Pancreas (tissue), 10 donors: ENCODE data around the gene STK10. TPM values are rescaled to one million over a fixed set of nuclear protein-coding genes. Genes with fewer than 3 reads are reported as not detected.

Experiments used
- ATAC-seq, 4 donors: fragments of 200-7000 bp; cut with Tn5 transposase; one replicate each; pipeline versions ENCODE4 v1.8.0 to v1.9.1; 2020; ENCODE audit warnings: mild to moderate bottlenecking in 4 of 4, moderate library complexity in 4 of 4
- DNase-seq, 6 donors: peaks; one replicate each; pipeline ENCODE4 v3.0.0-alpha.2; 2020
- FAIRE-seq: peaks from 2 replicates; lab custom pipeline; 2012; peaks lifted over from hg19 to GRCh38; lab: Jason Lieb, UNC
- H3K27ac ChIP-seq, 4 donors: fragments of 200-600 bp; sonication (generic); 1 replicate in 3 of 4; 2 replicates in 1 of 4; pipeline versions ENCODE4 v1.5.0 to v1.8.0; 2020
- H3K27me3 ChIP-seq, 4 donors: fragments of 200-600 bp; one replicate each; pipeline ENCODE4 v1.8.0; 2021
- H3K36me3 ChIP-seq, 3 donors: fragments of 200-600 bp; sonication (generic) in 1 of 3; one replicate each; pipeline versions ENCODE4 v1.5.0 to v1.8.0; 2020 to 2021
- H3K4me1 ChIP-seq, 3 donors: fragments of 200-600 bp; one replicate each; pipeline ENCODE4 v1.8.0; 2021
- H3K4me3 ChIP-seq, 4 donors: fragments of 200-600 bp; sonication (generic) in 2 of 4; one replicate each; pipeline versions ENCODE4 v1.5.0 to v1.8.0; 2020 to 2021
- H3K9me3 ChIP-seq, 4 donors: fragments of 200-600 bp; one replicate each; pipeline ENCODE4 v1.8.0; 2021
- WGBS, 2 donors: extraction: QIAGEN DNeasy Blood & Tissue Kit; methylation state at CpG; one replicate each; pipeline ENCODE4 v1.1.7; 2013; 5-methylcytosine and 5-hydroxymethylcytosine counted together
- intact Hi-C, 3 donors: fragments of 100-400 bp; cut with DNase I; formaldehyde crosslinking; loops; one replicate each; pipeline versions ENCODE4 v1.11.1 to v1.14.2; 2022
- polyA plus RNA-seq, 2 donors: library from polyadenylated mRNA; stranded (reverse); fragments of 200-250 nt; gene quantifications; one replicate each; pipeline ENCODE4 v1.2.3, GENCODE V29; 2013
- total RNA-seq, 6 donors: library from RNA; stranded (reverse); fragmentation: NEBNext Ultra II Directional in 4 of 6; extraction: Animal tissue kit (Norgen Biotek cat#: 25700) in 4 of 6; gene quantifications; one replicate each; pipeline versions ENCODE4 v1.2.1 to v1.2.4, GENCODE V29; 2021 to 2023
- TF ChIP-seq, protein P1 (sequence below), 4 donors: fragments of 200-600 bp; sonication (generic) in 3 of 4; IDR thresholded peaks; one replicate each; pipeline versions ENCODE4 v1.5.0 to v1.8.0; 2021; ENCODE audit warnings: antibody characterized with exemption in 4 of 4
- donor health status: healthy with polysubstance abuse.
- donor health status: DM: no; HTN: no; CAD: no; lungs with moderate emphysema.
- donor health status: DM: no; HTN: no; CAD: no.
- donor health status: control.
- donor health status: control.
- donor health status: Bipolar disorder and iron deficiency.
- donor health status: DM: yes; HTN: yes; CAD: no.
- donor health status: DM: no; HTN: no; CAD: no.
- donor health status: DM: no; HTN: no; CAD: no.
- donor health status: DM: yes; HTN: yes; CAD: no.

STK10 gene
- total and polyA plus RNA-seq, 8 donors: 4.1 to 16.3 (median 7.3) TPM

DNA sequence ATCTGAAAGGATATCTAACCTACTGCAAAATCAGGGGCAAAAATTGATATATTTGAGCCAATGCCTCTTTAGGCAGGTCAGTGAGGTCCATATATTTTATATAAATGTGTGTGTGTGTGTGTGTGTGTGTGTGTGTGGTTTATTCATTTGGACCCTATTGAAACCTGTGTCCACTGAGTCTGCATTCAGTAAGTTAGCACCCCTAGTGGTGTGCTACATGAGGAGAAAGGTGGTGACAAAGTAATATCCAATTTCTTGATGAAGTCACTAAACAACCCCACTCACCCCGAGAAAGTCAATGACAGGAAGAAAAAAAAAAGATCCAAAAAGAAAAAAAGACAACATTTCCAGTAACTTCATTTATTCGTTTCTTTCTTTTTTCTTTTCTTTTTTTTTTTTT is 185.7 kb downstream of the STK10 start:
- TF ChIP-seq, protein P1, sequence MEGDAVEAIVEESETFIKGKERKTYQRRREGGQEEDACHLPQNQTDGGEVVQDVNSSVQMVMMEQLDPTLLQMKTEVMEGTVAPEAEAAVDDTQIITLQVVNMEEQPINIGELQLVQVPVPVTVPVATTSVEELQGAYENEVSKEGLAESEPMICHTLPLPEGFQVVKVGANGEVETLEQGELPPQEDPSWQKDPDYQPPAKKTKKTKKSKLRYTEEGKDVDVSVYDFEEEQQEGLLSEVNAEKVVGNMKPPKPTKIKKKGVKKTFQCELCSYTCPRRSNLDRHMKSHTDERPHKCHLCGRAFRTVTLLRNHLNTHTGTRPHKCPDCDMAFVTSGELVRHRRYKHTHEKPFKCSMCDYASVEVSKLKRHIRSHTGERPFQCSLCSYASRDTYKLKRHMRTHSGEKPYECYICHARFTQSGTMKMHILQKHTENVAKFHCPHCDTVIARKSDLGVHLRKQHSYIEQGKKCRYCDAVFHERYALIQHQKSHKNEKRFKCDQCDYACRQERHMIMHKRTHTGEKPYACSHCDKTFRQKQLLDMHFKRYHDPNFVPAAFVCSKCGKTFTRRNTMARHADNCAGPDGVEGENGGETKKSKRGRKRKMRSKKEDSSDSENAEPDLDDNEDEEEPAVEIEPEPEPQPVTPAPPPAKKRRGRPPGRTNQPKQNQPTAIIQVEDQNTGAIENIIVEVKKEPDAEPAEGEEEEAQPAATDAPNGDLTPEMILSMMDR (IDR thresholded peaks at IDR 0.05): peak in 1 of 4 donors; percentile 14
- H3K9me3 ChIP-seq: no peaks in the 10 kb centered on the region
- intact Hi-C loops: loop anchor here in 1 of 3 donors (10.0 kb wide), 1 partner anchor 48 kb away; no protein-coding TSS in a partner anchor
- no peak for DNase-seq
- FAIRE-seq: no peak
- peak overlapping the region in 2 of 4 donors; percentile 96 to 97 for H3K27ac ChIP-seq
- WGBS, 2 donors: 17 to 25% methylated on average over 2 of the region's 2 CpGs
- H3K36me3 ChIP-seq: no peaks in the 10 kb centered on the region
- ATAC-seq: no peak
- no peak overlapping the region for H3K4me3 ChIP-seq
- peaks cover 50 to 62% (median 51%) of the 10 kb centered on the region in 3 donors for H3K4me1 ChIP-seq
- no peaks in the 10 kb centered on the region for H3K27me3 ChIP-seq

DNA sequence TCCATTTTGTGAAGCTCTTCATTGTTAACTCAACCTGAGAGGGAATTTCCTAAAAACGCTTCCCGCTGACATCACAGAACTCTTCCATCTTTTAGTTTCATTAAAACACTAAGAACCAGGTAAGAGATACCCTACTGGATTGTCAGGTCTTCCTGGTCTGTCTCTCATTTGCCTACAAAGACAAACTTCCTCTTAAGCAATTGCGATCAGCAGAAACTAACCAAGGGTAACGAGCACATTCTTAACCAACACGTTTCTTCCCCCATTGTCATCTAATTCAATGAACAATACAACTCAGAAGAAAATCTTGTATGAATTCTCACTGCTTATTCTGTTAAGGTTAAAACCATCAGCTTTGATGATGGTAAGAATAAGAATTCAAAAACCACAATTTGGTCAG is 188.1 kb downstream of the STK10 start:
- Histone ChIP-seq H3K4me1 (peaks cover 59 to 74% (median 65%) of the 10 kb centered on the region in 3 donors), H3K36me3 (no peaks in the 10 kb centered on the region), H3K27ac (peak overlapping the region in 2 of 4 donors; percentile 13 to 96), H3K4me3 (no peak overlapping the region), H3K27me3 (no peaks in the 10 kb centered on the region), H3K9me3 (no peaks in the 10 kb centered on the region)
- no peak for ATAC-seq
- DNase-seq: no peak
- intact Hi-C loops: loop anchor here in 1 of 3 donors (10.0 kb wide), 1 partner anchor 45 kb away; no protein-coding TSS in a partner anchor
- 72 to 79% methylated on average over 5 of the region's 5 CpGs for WGBS, 2 donors
- FAIRE-seq: no peak
- TF ChIP-seq, protein P1 (IDR thresholded peaks at IDR 0.05): no peak

DNA sequence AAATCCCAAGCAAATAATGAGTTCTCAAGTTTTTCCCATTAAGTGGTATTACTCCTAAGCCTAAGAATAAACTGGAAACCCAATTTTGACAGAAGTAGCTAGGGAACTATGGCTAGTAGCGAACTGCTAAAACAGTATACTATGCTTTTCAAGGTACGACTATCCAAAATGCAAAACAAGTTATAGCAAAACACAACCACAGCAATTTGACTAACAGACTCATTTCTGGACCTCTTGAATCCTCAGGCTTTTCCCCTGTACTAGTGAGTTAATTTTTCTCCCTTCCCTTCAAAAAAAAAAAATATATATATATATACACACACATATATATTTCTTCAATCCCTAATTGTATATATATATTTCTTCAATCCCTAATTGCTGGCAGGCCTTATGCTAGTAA is 188.9 kb downstream of the STK10 start:
- Histone ChIP-seq H3K9me3 (no peaks in the 10 kb centered on the region), H3K4me1 (peaks cover 56 to 68% (median 61%) of the 10 kb centered on the region in 3 donors), H3K4me3 (no peak overlapping the region), H3K36me3 (no peaks in the 10 kb centered on the region), H3K27ac (peak overlapping the region in 2 of 4 donors; percentile 13 to 38), H3K27me3 (no peaks in the 10 kb centered on the region)
- WGBS, 2 donors: 95 to 96% methylated on average over 2 of the region's 2 CpGs
- DNase-seq (no peak), ATAC-seq (no peak), FAIRE-seq (no peak)
- TF ChIP-seq, protein P1 (IDR thresholded peaks at IDR 0.05): no peak
- intact Hi-C loops: no loop called here

DNA sequence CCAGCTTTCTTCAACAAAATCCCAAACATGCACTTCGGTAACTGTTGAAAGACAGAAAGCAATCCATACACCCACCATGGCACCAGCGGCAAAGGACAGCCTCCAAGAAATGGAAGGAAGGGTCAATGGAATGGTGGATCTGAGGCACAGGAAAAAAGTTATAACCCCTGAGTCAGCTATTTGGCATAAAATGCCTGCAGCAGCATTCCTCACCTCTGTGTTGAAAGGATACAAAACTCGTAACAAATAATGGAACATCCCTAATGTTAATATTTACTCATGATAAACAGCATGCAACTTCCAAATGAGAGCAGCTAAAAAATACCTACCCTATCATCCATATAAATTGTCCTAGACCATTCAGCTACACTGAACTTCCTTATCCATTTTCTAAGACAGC is 191.0 kb downstream of the STK10 start:
- Histone ChIP-seq H3K4me1 (peaks cover 40 to 50% (median 43%) of the 10 kb centered on the region in 3 donors), H3K36me3 (no peaks in the 10 kb centered on the region), H3K4me3 (no peak overlapping the region), H3K9me3 (no peaks in the 10 kb centered on the region), H3K27me3 (no peaks in the 10 kb centered on the region), H3K27ac (no peak overlapping the region)
- TF ChIP-seq, protein P1 (IDR thresholded peaks at IDR 0.05): no peak
- DNase-seq: no peak
- no peak for FAIRE-seq
- intact Hi-C loops: no loop called here
- WGBS, 2 donors: 61 to 62% methylated on average over 3 of the region's 3 CpGs
- peak in 2 of 4 donors; percentile 27 to 37 for ATAC-seq

DNA sequence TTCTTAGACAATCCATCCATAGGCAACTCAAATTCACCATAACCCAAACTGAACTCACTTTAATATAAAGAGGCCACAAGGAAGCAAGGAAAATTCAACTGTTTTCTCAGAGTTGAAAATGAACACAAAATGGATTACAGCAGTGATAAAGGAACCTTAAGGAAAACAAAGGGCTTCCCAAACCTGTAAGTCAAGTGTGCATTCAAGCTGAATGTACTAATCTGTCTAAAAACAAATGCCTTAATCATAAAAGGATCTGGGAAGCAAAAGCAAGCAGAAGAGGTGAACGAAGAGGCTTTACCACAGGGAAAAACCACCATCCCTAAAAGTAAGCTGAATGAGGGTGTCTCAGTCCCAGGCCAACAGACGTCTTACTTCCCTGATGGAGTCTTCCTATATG is 195.2 kb downstream of the STK10 start:
- peaks cover 15 to 40% (median 23%) of the 10 kb centered on the region in 3 donors for H3K4me1 ChIP-seq

More for the DNA sequence above, 195.2 kb downstream of the STK10 start:
- intact Hi-C loops: no loop called here
- no peaks in the 10 kb centered on the region for H3K27me3 ChIP-seq
- H3K36me3 ChIP-seq: no peaks in the 10 kb centered on the region
- WGBS, 2 donors: 65 to 69% methylated on average over 2 of the region's 2 CpGs
- H3K9me3 ChIP-seq: no peaks in the 10 kb centered on the region
- no peak overlapping the region for H3K4me3 ChIP-seq
- FAIRE-seq (no peak), DNase-seq (no peak), ATAC-seq (no peak)
- no peak overlapping the region for H3K27ac ChIP-seq
- TF ChIP-seq, protein P1 (IDR thresholded peaks at IDR 0.05): no peak
